Suprapubic skin (tissue), 4 donors: Measurements from ENCODE around the gene TCF21. TPM values are rescaled to one million over a fixed set of nuclear protein-coding genes. Genes with fewer than 3 reads are reported as not detected.

Experiments
- DNase-seq, 2 donors: peaks; one replicate each; pipeline ENCODE4 v3.0.0-alpha.2; 2019; ENCODE audit warnings: low spot score in 2 of 2
- H3K27ac ChIP-seq: fragments of 200-600 bp; sonication (generic); one replicate; pipeline ENCODE4 v1.5.1; 2019
- H3K27me3 ChIP-seq: fragments of 200-600 bp; sonication (generic); one replicate; pipeline ENCODE4 v1.5.1; 2019
- H3K36me3 ChIP-seq: fragments of 200-600 bp; sonication (generic); one replicate; pipeline ENCODE4 v1.5.1; 2019
- H3K4me1 ChIP-seq: fragments of 200-600 bp; sonication (generic); one replicate; pipeline ENCODE4 v1.5.1; 2019
- H3K4me3 ChIP-seq: fragments of 200-600 bp; sonication (generic); one replicate; pipeline ENCODE4 v1.5.1; 2019; ENCODE audit warnings: mild to moderate bottlenecking
- H3K9me3 ChIP-seq: fragments of 200-600 bp; sonication (generic); one replicate; pipeline ENCODE4 v1.5.1; 2019
- EP300 ChIP-seq: sonication (generic); formaldehyde crosslinking; IDR thresholded peaks from one replicate; pipeline ENCODE4 v1.6.1; 2017; ENCODE audit warnings: antibody characterized with exemption
- POLR2A ChIP-seq, 2 donors: fragments of 450-650 bp; IDR thresholded peaks; one replicate each; pipeline ENCODE4 v1.6.1; 2017; ENCODE audit warnings: antibody characterized with exemption in 2 of 2, mild to moderate bottlenecking in 2 of 2, moderate library complexity in 2 of 2
- POLR2AphosphoS5 ChIP-seq, 3 donors: sonication (generic); formaldehyde crosslinking; IDR thresholded peaks; one replicate each; pipeline ENCODE4 v1.6.1; 2017; ENCODE audit warnings: antibody characterized with exemption in 3 of 3
- WGBS: methylation state at CpG from one replicate; pipeline ENCODE4 v1.1.5; 2018; 5-methylcytosine and 5-hydroxymethylcytosine counted together
- total RNA-seq, 4 donors: library from RNA; depleted of rRNA; stranded (reverse); fragments of >200 nt; gene quantifications; one replicate each; pipeline ENCODE4 v1.1.0, GENCODE V29; 2016
- TF ChIP-seq, protein P1 (sequence below), 2 donors: fragments of 200-600 bp in 1 of 2; fragments of 450-650 bp in 1 of 2; sonication (generic) in 1 of 2; IDR thresholded peaks; one replicate each; pipeline ENCODE4 v1.5.1; 2016 to 2019; ENCODE audit warnings: antibody characterized with exemption in 2 of 2, mild to moderate bottlenecking in 1 of 2, moderate library complexity in 1 of 2

The TCF21 gene
- total RNA-seq, 4 donors from 2014 or later: not detected

DNA sequence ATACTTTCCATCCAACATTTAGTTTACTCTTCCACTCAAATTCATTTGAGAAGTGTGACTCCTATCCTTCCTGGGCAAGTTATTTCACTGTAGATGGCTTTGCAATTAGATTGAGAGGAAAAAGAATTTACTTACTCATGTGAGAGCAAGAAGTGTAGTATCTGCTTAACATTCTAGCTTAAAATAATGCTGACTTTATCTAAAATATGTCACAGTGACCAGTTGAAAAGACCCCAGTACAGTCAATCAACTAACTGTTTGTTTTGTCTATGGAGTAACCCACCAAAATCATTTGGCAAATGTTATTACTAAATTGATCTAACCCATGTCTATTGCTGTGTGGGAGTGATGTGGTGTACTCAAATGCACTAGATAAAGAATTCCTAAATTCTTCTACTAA, 8.9 kb upstream of the TCF21 start:
- Histone ChIP-seq H3K27ac (no peak overlapping the region), H3K4me3 (no peak overlapping the region), H3K36me3 (no peaks in the 10 kb centered on the region), H3K4me1 (no peaks in the 10 kb centered on the region), H3K9me3 (no peaks in the 10 kb centered on the region), H3K27me3 (peaks cover 14% of the 10 kb centered on the region)
- no peak for DNase-seq
- TF ChIP-seq, protein P1, sequence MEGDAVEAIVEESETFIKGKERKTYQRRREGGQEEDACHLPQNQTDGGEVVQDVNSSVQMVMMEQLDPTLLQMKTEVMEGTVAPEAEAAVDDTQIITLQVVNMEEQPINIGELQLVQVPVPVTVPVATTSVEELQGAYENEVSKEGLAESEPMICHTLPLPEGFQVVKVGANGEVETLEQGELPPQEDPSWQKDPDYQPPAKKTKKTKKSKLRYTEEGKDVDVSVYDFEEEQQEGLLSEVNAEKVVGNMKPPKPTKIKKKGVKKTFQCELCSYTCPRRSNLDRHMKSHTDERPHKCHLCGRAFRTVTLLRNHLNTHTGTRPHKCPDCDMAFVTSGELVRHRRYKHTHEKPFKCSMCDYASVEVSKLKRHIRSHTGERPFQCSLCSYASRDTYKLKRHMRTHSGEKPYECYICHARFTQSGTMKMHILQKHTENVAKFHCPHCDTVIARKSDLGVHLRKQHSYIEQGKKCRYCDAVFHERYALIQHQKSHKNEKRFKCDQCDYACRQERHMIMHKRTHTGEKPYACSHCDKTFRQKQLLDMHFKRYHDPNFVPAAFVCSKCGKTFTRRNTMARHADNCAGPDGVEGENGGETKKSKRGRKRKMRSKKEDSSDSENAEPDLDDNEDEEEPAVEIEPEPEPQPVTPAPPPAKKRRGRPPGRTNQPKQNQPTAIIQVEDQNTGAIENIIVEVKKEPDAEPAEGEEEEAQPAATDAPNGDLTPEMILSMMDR (IDR thresholded peaks at IDR 0.05): no peak
- TF ChIP-seq POLR2AphosphoS5 (IDR thresholded peaks at IDR 0.05) (no peak), POLR2A (IDR thresholded peaks at IDR 0.05) (no peak), EP300 (no peak)

DNA sequence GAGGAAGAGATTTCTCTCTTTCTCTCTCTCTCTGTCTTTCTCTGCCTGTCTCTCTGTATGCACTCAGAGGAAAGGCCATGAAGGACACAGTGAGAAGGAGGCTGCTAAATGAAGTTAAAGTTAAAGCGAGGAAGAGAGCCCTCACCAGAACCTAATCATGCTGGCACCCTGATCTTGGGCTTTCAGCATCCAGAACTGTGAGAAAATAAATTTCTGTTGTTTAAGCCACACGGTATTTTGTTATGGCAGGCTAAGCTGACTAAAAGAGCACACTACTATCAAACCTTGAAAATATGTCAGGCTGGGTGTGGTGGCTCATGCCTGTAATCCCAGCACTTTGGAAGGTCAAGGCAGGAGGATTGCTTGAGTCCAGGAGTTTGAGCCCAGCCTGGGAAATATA, 8.0 kb upstream of the TCF21 start:
- Histone ChIP-seq H3K27me3 (peaks cover 23% of the 10 kb centered on the region), H3K4me1 (no peaks in the 10 kb centered on the region), H3K27ac (no peak overlapping the region), H3K4me3 (no peak overlapping the region), H3K9me3 (no peaks in the 10 kb centered on the region), H3K36me3 (no peaks in the 10 kb centered on the region)
- no peak for DNase-seq
- no peak for TF ChIP-seq EP300
- TF ChIP-seq, protein P1 (IDR thresholded peaks at IDR 0.05): no peak
- TF ChIP-seq POLR2A (IDR thresholded peaks at IDR 0.05): no peak
- TF ChIP-seq POLR2AphosphoS5 (IDR thresholded peaks at IDR 0.05): no peak
- WGBS: 79% methylated on average over 2 of the region's 2 CpGs

GRCh38 chr6:133886104-133886775, 2.7 kb upstream of the TCF21 start:
- DNase-seq: no peak
- Histone ChIP-seq H3K27me3 (peaks cover 68% of the 10 kb centered on the region), H3K27ac (no peak overlapping the region), H3K4me3 (no peak overlapping the region), H3K36me3 (no peaks in the 10 kb centered on the region), H3K9me3 (no peaks in the 10 kb centered on the region), H3K4me1 (peaks cover 16% of the 10 kb centered on the region)
- TF ChIP-seq, protein P1 (IDR thresholded peaks at IDR 0.05): no peak
- TF ChIP-seq POLR2A (IDR thresholded peaks at IDR 0.05): no peak
- TF ChIP-seq EP300: no peak
- no peak for TF ChIP-seq POLR2AphosphoS5 (IDR thresholded peaks at IDR 0.05)
- WGBS: 51% methylated on average over 2 of the region's 2 CpGs

- Histone ChIP-seq H3K36me3 (no peaks in the 10 kb centered on the region), H3K9me3 (no peaks in the 10 kb centered on the region), H3K4me1 (peaks cover 21% of the 10 kb centered on the region), H3K27me3 (peaks cover 79% of the 10 kb centered on the region), H3K4me3 (no peak overlapping the region), H3K27ac (no peak overlapping the region)
- no peak for DNase-seq
- WGBS: 56% methylated on average over 4 of the region's 4 CpGs
- TF ChIP-seq EP300 (no peak), POLR2A (IDR thresholded peaks at IDR 0.05) (no peak), POLR2AphosphoS5 (IDR thresholded peaks at IDR 0.05) (no peak)
- TF ChIP-seq, protein P1 (IDR thresholded peaks at IDR 0.05): no peak
These were observed 1.6 kb upstream of the TCF21 start for GRCh38 chr6:133887156-133887879.

DNA sequence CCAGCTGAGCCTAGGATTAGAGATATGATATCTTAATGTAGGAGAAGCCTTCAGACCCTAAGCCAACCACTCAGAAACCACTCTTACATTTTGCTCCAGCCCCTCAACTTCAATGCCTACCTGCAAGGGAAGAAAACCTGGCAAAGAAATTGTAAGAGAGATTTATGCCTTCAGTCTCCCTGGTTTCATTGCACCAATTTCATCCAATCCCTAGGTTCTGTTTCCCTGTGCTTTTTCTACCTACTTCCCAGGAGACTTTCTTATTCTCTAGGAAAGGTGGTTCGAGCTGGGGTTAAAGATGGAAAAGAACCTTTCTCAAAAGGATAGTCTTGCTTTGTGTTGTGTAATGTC, 1.1 kb upstream of the TCF21 start:
- Histone ChIP-seq H3K4me3 (no peak overlapping the region), H3K27ac (no peak overlapping the region), H3K9me3 (no peaks in the 10 kb centered on the region), H3K27me3 (peaks cover 82% of the 10 kb centered on the region), H3K4me1 (peaks cover 26% of the 10 kb centered on the region), H3K36me3 (no peaks in the 10 kb centered on the region)
- no peak for DNase-seq
- no peak for TF ChIP-seq POLR2AphosphoS5 (IDR thresholded peaks at IDR 0.05)
- no peak for TF ChIP-seq EP300
- TF ChIP-seq POLR2A (IDR thresholded peaks at IDR 0.05): no peak
- TF ChIP-seq, protein P1 (IDR thresholded peaks at IDR 0.05): no peak
- 80% methylated on average over 1 of the region's 1 CpG for WGBS
